H9 (cell line): ENCODE results near the gene NCOA4. TPM values are rescaled to one million over a fixed set of nuclear protein-coding genes. Genes with fewer than 3 reads are reported as not detected.

Experiments
- DNase-seq: peaks from one replicate; pipeline ENCODE4 v3.0.0-alpha.2; 2017
- H2AFZ ChIP-seq: one replicate; pipeline ENCODE4 v1.6.1; 2013; ENCODE audit warnings: mild to moderate bottlenecking, low read length, control low read depth, moderate library complexity
- H2AK5ac ChIP-seq: 2 replicates; pipeline ENCODE4 v1.6.1; 2013; ENCODE audit warnings: low read length, control low read depth, mixed read lengths; ENCODE audit not compliant: insufficient read length
- H2BK120ac ChIP-seq: one replicate; pipeline ENCODE4 v1.6.1; 2013; ENCODE audit warnings: low read depth, mild to moderate bottlenecking, low read length, control low read depth, inconsistent platforms; ENCODE audit not compliant: poor library complexity, severe bottlenecking
- H2BK12ac ChIP-seq: 2 replicates; pipeline ENCODE4 v1.6.1; 2013; ENCODE audit warnings: low read length, control low read depth, mixed read lengths, low read depth; ENCODE audit not compliant: insufficient read length
- H2BK15ac ChIP-seq: 2 replicates; pipeline ENCODE4 v1.6.1; 2013; ENCODE audit warnings: low read depth, low read length, control low read depth
- H2BK20ac ChIP-seq: one replicate; pipeline ENCODE4 v1.6.1; 2013; ENCODE audit warnings: low read depth, mild to moderate bottlenecking, low read length, control low read depth, inconsistent platforms; ENCODE audit not compliant: poor library complexity, severe bottlenecking
- H2BK5ac ChIP-seq: 2 replicates; pipeline ENCODE4 v1.6.1; 2013; ENCODE audit warnings: low read length, control low read depth, mixed read lengths; ENCODE audit not compliant: insufficient read length
- H3K14ac ChIP-seq: 2 replicates; pipeline ENCODE4 v1.6.1; 2013; ENCODE audit warnings: low read length, control low read depth; ENCODE audit not compliant: insufficient read depth
- H3K18ac ChIP-seq: 2 replicates; pipeline ENCODE4 v1.6.1; 2013; ENCODE audit warnings: low read depth, mild to moderate bottlenecking, mixed read lengths, low read length, control low read depth; ENCODE audit not compliant: insufficient read length
- H3K23ac ChIP-seq: 2 replicates; pipeline ENCODE4 v1.6.1; 2013; ENCODE audit warnings: low read length, control low read depth, mixed read lengths, low read depth; ENCODE audit not compliant: insufficient read length
- H3K23me2 ChIP-seq: 2 replicates; pipeline ENCODE4 v1.6.1; 2013; ENCODE audit warnings: low read depth, mild to moderate bottlenecking, mixed read lengths, low read length, control low read depth; ENCODE audit not compliant: insufficient read length, poor library complexity, severe bottlenecking
- H3K27ac ChIP-seq: 2 replicates; pipeline ENCODE4 v1.5.1; 2013; ENCODE audit warnings: low read length, control low read depth, mixed read lengths, low read depth; ENCODE audit not compliant: insufficient read length
- H3K27me3 ChIP-seq: 2 replicates; pipeline ENCODE4 v1.6.1; 2013; ENCODE audit warnings: low read length, control low read depth, inconsistent platforms; ENCODE audit not compliant: insufficient read depth
- H3K4ac ChIP-seq: 2 replicates; pipeline ENCODE4 v1.6.1; 2013; ENCODE audit warnings: low read depth, mild to moderate bottlenecking, control low read depth, inconsistent platforms, low read length, moderate library complexity
- H3K4me1 ChIP-seq: 2 replicates; pipeline ENCODE4 v1.6.1; 2013; ENCODE audit warnings: low read length, control low read depth, inconsistent platforms; ENCODE audit not compliant: insufficient read depth
- H3K4me2 ChIP-seq: 2 replicates; pipeline ENCODE4 v1.6.1; 2013; ENCODE audit warnings: low read length, control low read depth, mixed read lengths; ENCODE audit not compliant: insufficient read length, insufficient read depth
- H3K56ac ChIP-seq: 2 replicates; pipeline ENCODE4 v1.6.1; 2013; ENCODE audit warnings: low read depth, mild to moderate bottlenecking, mixed read lengths, low read length, control low read depth; ENCODE audit not compliant: insufficient read length
- H3K79me1 ChIP-seq: 2 replicates; pipeline ENCODE4 v1.6.1; 2013; ENCODE audit warnings: low read depth, mild to moderate bottlenecking, moderate library complexity, low read length, control low read depth, inconsistent platforms; ENCODE audit not compliant: insufficient read depth, poor library complexity, severe bottlenecking
- H3K79me2 ChIP-seq: 2 replicates; pipeline ENCODE4 v1.6.1; 2013; ENCODE audit warnings: low read length, control low read depth, inconsistent platforms; ENCODE audit not compliant: insufficient read depth
- H3K9ac ChIP-seq: 2 replicates; pipeline ENCODE4 v1.6.1; 2013; ENCODE audit warnings: low read length, control low read depth, mixed read lengths; ENCODE audit not compliant: insufficient read length; ENCODE audit errors: extremely low read depth
- H3K9me3 ChIP-seq: one replicate; pipeline ENCODE4 v1.6.1; 2013; ENCODE audit warnings: low read depth, low read length, inconsistent platforms; ENCODE audit not compliant: control insufficient read depth
- H3T11ph ChIP-seq: one replicate; pipeline ENCODE4 v1.6.1; 2013; ENCODE audit warnings: mild to moderate bottlenecking, low read length, control low read depth, inconsistent platforms
- H4K20me1 ChIP-seq: one replicate; pipeline ENCODE4 v1.6.1; 2013; ENCODE audit not compliant: control insufficient read depth, insufficient read length, insufficient read depth
- H4K5ac ChIP-seq: 2 replicates; pipeline ENCODE4 v1.6.1; 2013; ENCODE audit warnings: low read depth, mild to moderate bottlenecking, mixed read lengths, low read length, control low read depth; ENCODE audit not compliant: insufficient read length
- H4K8ac ChIP-seq: replicated peaks from 2 replicates; pipeline ENCODE4 v1.6.1; 2013; ENCODE audit warnings: low read length, control low read depth, mixed read lengths, low read depth; ENCODE audit not compliant: insufficient read length
- H4K91ac ChIP-seq: 2 replicates; pipeline ENCODE4 v1.6.1; 2013; ENCODE audit warnings: low read depth, mild to moderate bottlenecking, moderate library complexity, mixed read lengths, low read length, control low read depth; ENCODE audit not compliant: insufficient read length
- H3K27ac Mint-ChIP-seq, 3 experiments: 2 replicates in 2 of 3; 3 replicates in 1 of 3; pipeline ENCODE4 v1.8.0; 2020 to 2021; ENCODE audit warnings: mixed read lengths in 3 of 3, mild to moderate bottlenecking in 1 of 3, moderate library complexity in 1 of 3
- H3K27me3 Mint-ChIP-seq: 2 replicates; pipeline ENCODE4 v1.8.0; 2021; ENCODE audit warnings: low read depth, mild to moderate bottlenecking, moderate library complexity, mixed read lengths
- H3K36me3 Mint-ChIP-seq, 3 experiments: 2 replicates in 2 of 3; 3 replicates in 1 of 3; pipeline ENCODE4 v1.8.0; 2020 to 2021; ENCODE audit warnings: low read depth in 3 of 3, mixed read lengths in 3 of 3; ENCODE audit not compliant: insufficient read depth in 1 of 3
- H3K4me1 Mint-ChIP-seq, 2 experiments: 2 replicates each; pipeline ENCODE4 v1.8.0; 2020; ENCODE audit warnings: mixed read lengths in 2 of 2
- H3K4me3 Mint-ChIP-seq, 2 experiments: 2 replicates in 1 of 2; 3 replicates in 1 of 2; pipeline ENCODE4 v1.8.0; 2020 to 2021; ENCODE audit warnings: mild to moderate bottlenecking in 2 of 2, mixed read lengths in 2 of 2, moderate library complexity in 1 of 2
- H3K9me3 Mint-ChIP-seq, 2 experiments: 2 replicates in 1 of 2; 3 replicates in 1 of 2; pipeline ENCODE4 v1.8.0; 2020; ENCODE audit warnings: mild to moderate bottlenecking in 2 of 2, mixed read lengths in 2 of 2, moderate library complexity in 1 of 2
- WGBS: extraction: QIAGEN DNeasy Blood & Tissue Kit; methylation state at CpG from one replicate; pipeline ENCODE4 v1.1.7; 2013; ENCODE audit warnings: missing lambda C conversion rate, low lambda C conversion rate, mixed read lengths; ENCODE audit not compliant: insufficient read length; ENCODE audit errors: extremely low coverage; 5-methylcytosine and 5-hydroxymethylcytosine counted together
- total RNA-seq: library from RNA; stranded (reverse); gene quantifications from 2 replicates; pipeline ENCODE4 v1.2.1, GENCODE V29; 2021
- TF ChIP-seq, protein P1 (sequence below): fragments of 200-600 bp; sonication (generic); conservative IDR thresholded peaks from 3 replicates; pipeline ENCODE4 v1.8.0; 2021; ENCODE audit warnings: antibody characterized with exemption, mild to moderate bottlenecking

Gene NCOA4
- total RNA-seq, 1 experiment from 2014 or later = 83.3 TPM

DNA sequence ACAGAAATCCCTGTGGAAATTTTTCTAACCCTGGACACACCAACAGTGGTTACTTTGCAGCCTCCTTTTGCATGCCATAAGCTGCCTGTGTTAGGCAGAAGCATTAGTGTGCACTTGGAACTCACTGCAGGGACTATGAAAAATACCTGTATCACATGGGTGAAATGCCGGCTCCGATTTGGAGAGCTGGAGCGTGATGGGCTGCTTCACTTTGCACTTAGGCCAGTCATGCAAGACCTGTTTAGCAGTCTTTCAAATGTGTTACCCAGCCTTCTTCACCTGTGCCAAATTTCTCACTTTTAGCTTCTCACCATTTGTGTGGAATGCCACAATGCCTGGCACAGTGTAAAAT, 11.3 kb downstream of the NCOA4 start:
- no peak overlapping the region for H3K4me3 Mint-ChIP-seq
- no peak overlapping the region for H2BK120ac ChIP-seq
- H3K36me3 Mint-ChIP-seq = peaks cover 3 to 16% (median 9%) of the 10 kb centered on the region in 3 experiments; a peak in 6 of 7 replicates
- no peak overlapping the region for H2BK12ac ChIP-seq
- H3K79me2 ChIP-seq = peaks cover 6% of the 10 kb centered on the region; the same call in 1 of the 2 replicates
- no peak overlapping the region for H2AK5ac ChIP-seq
- H3K9ac ChIP-seq = no peak overlapping the region
- TF ChIP-seq, protein P1, sequence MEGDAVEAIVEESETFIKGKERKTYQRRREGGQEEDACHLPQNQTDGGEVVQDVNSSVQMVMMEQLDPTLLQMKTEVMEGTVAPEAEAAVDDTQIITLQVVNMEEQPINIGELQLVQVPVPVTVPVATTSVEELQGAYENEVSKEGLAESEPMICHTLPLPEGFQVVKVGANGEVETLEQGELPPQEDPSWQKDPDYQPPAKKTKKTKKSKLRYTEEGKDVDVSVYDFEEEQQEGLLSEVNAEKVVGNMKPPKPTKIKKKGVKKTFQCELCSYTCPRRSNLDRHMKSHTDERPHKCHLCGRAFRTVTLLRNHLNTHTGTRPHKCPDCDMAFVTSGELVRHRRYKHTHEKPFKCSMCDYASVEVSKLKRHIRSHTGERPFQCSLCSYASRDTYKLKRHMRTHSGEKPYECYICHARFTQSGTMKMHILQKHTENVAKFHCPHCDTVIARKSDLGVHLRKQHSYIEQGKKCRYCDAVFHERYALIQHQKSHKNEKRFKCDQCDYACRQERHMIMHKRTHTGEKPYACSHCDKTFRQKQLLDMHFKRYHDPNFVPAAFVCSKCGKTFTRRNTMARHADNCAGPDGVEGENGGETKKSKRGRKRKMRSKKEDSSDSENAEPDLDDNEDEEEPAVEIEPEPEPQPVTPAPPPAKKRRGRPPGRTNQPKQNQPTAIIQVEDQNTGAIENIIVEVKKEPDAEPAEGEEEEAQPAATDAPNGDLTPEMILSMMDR = no peak
- H3K79me1 ChIP-seq = peaks cover 3% of the 10 kb centered on the region
- WGBS = no CpG with 5 or more reads among the region's 3 CpGs
- no peak overlapping the region for H3K4ac ChIP-seq
- DNase-seq = no peak
- H3K4me1 ChIP-seq = no peaks in the 10 kb centered on the region; the same call in 1 of the 2 replicates
- no peak overlapping the region for H3K27ac ChIP-seq
- H4K20me1 ChIP-seq = no peaks in the 10 kb centered on the region
- H3K27me3 Mint-ChIP-seq = no peaks in the 10 kb centered on the region
- H2BK20ac ChIP-seq = no peak overlapping the region
- no peak overlapping the region for H4K5ac ChIP-seq
- no peak overlapping the region for H3K18ac ChIP-seq
- H3K23ac ChIP-seq = no peak overlapping the region
- no peaks in the 10 kb centered on the region for H3K9me3 ChIP-seq
- no peak overlapping the region for H2BK5ac ChIP-seq
- no peak overlapping the region for H2BK15ac ChIP-seq
- H3K27me3 ChIP-seq = no peaks in the 10 kb centered on the region
- no peak overlapping the region for H4K91ac ChIP-seq
- no peak overlapping the region for H2AFZ ChIP-seq
- H3K56ac ChIP-seq = no peak overlapping the region
- H4K8ac ChIP-seq = no peak overlapping the region
- H3K14ac ChIP-seq = no peak overlapping the region
- H3K4me2 ChIP-seq = no peak overlapping the region
- H3T11ph ChIP-seq = no peak overlapping the region
- no peaks in the 10 kb centered on the region for H3K23me2 ChIP-seq
- no peaks in the 10 kb centered on the region for H3K9me3 Mint-ChIP-seq
- peaks cover 20 to 30% of the 10 kb centered on the region in 2 experiments for H3K4me1 Mint-ChIP-seq
- H3K27ac Mint-ChIP-seq = no peak overlapping the region
